Colonic mucosa (tissue), 4 donors: ENCODE measurements around the gene RPS10. TPM values are rescaled to one million over a fixed set of nuclear protein-coding genes. Genes with fewer than 3 reads are reported as not detected.

Experiments
- DNase-seq: peaks from one replicate; pipeline ENCODE4 v3.0.0-alpha.2; 2020
- H3K27ac ChIP-seq: fragments of 200-600 bp; one replicate; pipeline ENCODE4 v1.8.0; 2021
- H3K27me3 ChIP-seq: fragments of 200-600 bp; one replicate; pipeline ENCODE4 v1.8.0; 2021
- H3K36me3 ChIP-seq: fragments of 200-600 bp; one replicate; pipeline ENCODE4 v1.8.0; 2021
- H3K4me1 ChIP-seq: fragments of 200-600 bp; one replicate; pipeline ENCODE4 v1.8.0; 2021; ENCODE audit warnings: mild to moderate bottlenecking
- H3K4me3 ChIP-seq: fragments of 200-600 bp; one replicate; pipeline ENCODE4 v1.8.0; 2021
- H3K9ac ChIP-seq, 2 donors: one replicate each; pipeline ENCODE4 v1.7.0; 2013; ENCODE audit warnings: control low read depth in 2 of 2, low read depth in 2 of 2, low read length in 2 of 2
- H3K9me3 ChIP-seq: fragments of 200-600 bp; one replicate; pipeline ENCODE4 v1.8.0; 2021
- CTCF ChIP-seq: fragments of 200-600 bp; IDR thresholded peaks from one replicate; pipeline ENCODE4 v1.8.0; 2022; ENCODE audit warnings: antibody characterized with exemption, mild to moderate bottlenecking
- intact Hi-C: fragments of 100-400 bp; cut with DNase I; formaldehyde crosslinking; loops from one replicate; pipeline ENCODE4 v1.14.1; 2022
- total RNA-seq, 2 donors: library from RNA; stranded (reverse); fragmentation: NEBNext Ultra II Directional in 1 of 2; extraction: Animal tissue kit (Norgen Biotek cat#: 25700) in 1 of 2; gene quantifications; one replicate each; pipeline ENCODE4 v1.2.1, GENCODE V29; 2021
- donor health status: healthy.
- donor health status: DM: no; HTN: no; CAD: no.
- donor health status: DM: no; HTN: no; CAD: no.

Gene RPS10
- total RNA-seq, 2 donors from 2014 or later, result 1,011 to 1,246 TPM

- intact Hi-C loops, result loop anchor here (5.0 to 10.0 kb wide), 2 partner anchors 64 to 142 kb away; no protein-coding TSS in a partner anchor
- no peak for TF ChIP-seq CTCF
These were observed 37.4 kb upstream of the RPS10 start for GRCh38 chr6:34463299-34463698.

GRCh38 chr6:34462551-34462971 lies 36.7 kb upstream of the RPS10 start:
- no peak overlapping the region for H3K27ac ChIP-seq
- H3K4me3 ChIP-seq, result no peak overlapping the region
- no peaks in the 10 kb centered on the region for H3K9me3 ChIP-seq
- H3K4me1 ChIP-seq, result peaks cover 3% of the 10 kb centered on the region
- intact Hi-C loops, result loop anchor here (5.0 to 10.0 kb wide), 2 partner anchors 65 to 142 kb away; no protein-coding TSS in a partner anchor
- peaks cover 18% of the 10 kb centered on the region for H3K27me3 ChIP-seq
- H3K36me3 ChIP-seq, result no peaks in the 10 kb centered on the region
- TF ChIP-seq CTCF, result no peak
- H3K9ac ChIP-seq, result no peak overlapping the region
- peak; percentile 60 for DNase-seq

More at GRCh38 chr6:34463299-34463698, 37.4 kb upstream of the RPS10 start:
- Histone ChIP-seq H3K4me1 (peaks cover 3% of the 10 kb centered on the region), H3K36me3 (no peaks in the 10 kb centered on the region), H3K27me3 (peaks cover 18% of the 10 kb centered on the region), H3K4me3 (no peak overlapping the region), H3K27ac (no peak overlapping the region), H3K9ac (no peak overlapping the region), H3K9me3 (no peaks in the 10 kb centered on the region)
- DNase-seq, result no peak

- no peak for DNase-seq
- H3K9me3 ChIP-seq, result no peaks in the 10 kb centered on the region
- H3K27ac ChIP-seq, result no peak overlapping the region
- peaks cover 3% of the 10 kb centered on the region for H3K4me1 ChIP-seq
- intact Hi-C loops, result loop anchor here (5.0 to 10.0 kb wide), 2 partner anchors 65 to 143 kb away; no protein-coding TSS in a partner anchor
- no peak overlapping the region for H3K4me3 ChIP-seq
- no peaks in the 10 kb centered on the region for H3K36me3 ChIP-seq
- H3K27me3 ChIP-seq, result peaks cover 18% of the 10 kb centered on the region
- TF ChIP-seq CTCF, result no peak
- no peak overlapping the region for H3K9ac ChIP-seq
These were observed 36.1 kb upstream of the RPS10 start for GRCh38 chr6:34462010-34462409.

- Histone ChIP-seq H3K36me3 (no peaks in the 10 kb centered on the region), H3K4me1 (peaks cover 1% of the 10 kb centered on the region), H3K9ac (no peak overlapping the region), H3K27me3 (peaks cover 10% of the 10 kb centered on the region), H3K4me3 (no peak overlapping the region), H3K27ac (no peak overlapping the region), H3K9me3 (no peaks in the 10 kb centered on the region)
- no peak for DNase-seq
- intact Hi-C loops, result loop anchor here (5.0 to 10.0 kb wide), 2 partner anchors 66 to 144 kb away; no protein-coding TSS in a partner anchor
- TF ChIP-seq CTCF, result no peak
These were observed 35.1 kb upstream of the RPS10 start for GRCh38 chr6:34460796-34461507.

- no peaks in the 10 kb centered on the region for H3K36me3 ChIP-seq
- no peaks in the 10 kb centered on the region for H3K4me1 ChIP-seq
- DNase-seq, result peak; percentile 63
- no peak overlapping the region for H3K4me3 ChIP-seq
- H3K27me3 ChIP-seq, result peaks cover 1% of the 10 kb centered on the region
- no peak overlapping the region for H3K27ac ChIP-seq
- H3K9ac ChIP-seq, result no peak overlapping the region
- TF ChIP-seq CTCF, result peak; percentile 76
- no peaks in the 10 kb centered on the region for H3K9me3 ChIP-seq
- intact Hi-C loops, result loop anchor here (5.0 to 10.0 kb wide), 2 partner anchors 67 to 145 kb away; no protein-coding TSS in a partner anchor
These were observed 34.2 kb upstream of the RPS10 start for GRCh38 chr6:34459899-34460593.
